ENCODE measurements around the gene SPTSSA.

GRCh38 chr14:34437729-34438080 is 24.3 kb downstream of the SPTSSA start:
- no peak for TF ChIP-seq CTCF (conservative IDR thresholded peaks at IDR 0.05; ENCODE audit: low read depth, low read length)
- TF ChIP-seq EZH2 (IDR thresholded peaks at IDR 0.05; ENCODE audit: low read length, unreplicated experiment): no peak
